Stimulated activated CD4-positive, alpha-beta T cell treated with anti-CD3 and anti-CD28 coated beads, Interleukin-12 subunit alpha, Interleukin-12 subunit beta, amount 100 ng/mL, for 24 hours (primary cell): ENCODE results near the gene ANK2.
"Not testable (repeated sequence)": the region's sequence is repeated elsewhere in the genome, so short reads cannot be mapped to it uniquely, and the experiment has no call there.

Experiments used
- DNase-seq, 2 experiments: peaks; one replicate each; pipeline ENCODE4 v3.0.0-alpha.2; 2020; ENCODE audit warnings: low read depth in 2 of 2

Gene ANK2

GRCh38 chr4:113051361-113051760 is 1.9 kb downstream of the ANK2 start:
- DNase-seq, result no peak

- DNase-seq, result no peak
Observed at GRCh38 chr4:113052379-113052951, 3.0 kb downstream of the ANK2 start.

GRCh38 chr4:113053883-113054282 is 4.4 kb downstream of the ANK2 start:
- DNase-seq, result no peak

- no peak for DNase-seq
Observed at GRCh38 chr4:113056318-113056717, 6.9 kb downstream of the ANK2 start.

GRCh38 chr4:113057891-113058290 is 8.4 kb downstream of the ANK2 start:
- no peak for DNase-seq

- DNase-seq, result no peak
Observed at GRCh38 chr4:113059449-113060182, 10.2 kb downstream of the ANK2 start.

- no peak for DNase-seq
Observed at GRCh38 chr4:113060853-113061252, 11.4 kb downstream of the ANK2 start.

- no peak for DNase-seq
Observed at GRCh38 chr4:113064244-113064643, 14.8 kb downstream of the ANK2 start.

- DNase-seq, result no peak
Observed at GRCh38 chr4:113065629-113066028, 16.2 kb downstream of the ANK2 start.

GRCh38 chr4:113068771-113069170 is 19.3 kb downstream of the ANK2 start:
- DNase-seq, result not testable (repeated sequence)

- DNase-seq, result no peak
Observed at GRCh38 chr4:113069212-113069892, 19.9 kb downstream of the ANK2 start.

- DNase-seq, result no peak
Observed at GRCh38 chr4:113070755-113071154, 21.3 kb downstream of the ANK2 start.

GRCh38 chr4:113071274-113071673 is 21.8 kb downstream of the ANK2 start:
- no peak for DNase-seq

GRCh38 chr4:113071805-113072204 is 22.4 kb downstream of the ANK2 start:
- no peak for DNase-seq

GRCh38 chr4:113073451-113074005 is 24.1 kb downstream of the ANK2 start:
- no peak for DNase-seq

GRCh38 chr4:113077575-113077974 is 28.1 kb downstream of the ANK2 start:
- no peak for DNase-seq

- DNase-seq, result no peak
Observed at GRCh38 chr4:113078066-113078465, 28.6 kb downstream of the ANK2 start.

- DNase-seq, result no peak
Observed at GRCh38 chr4:113080050-113080449, 30.6 kb downstream of the ANK2 start.

- no peak for DNase-seq
Observed at GRCh38 chr4:113080624-113081023, 31.2 kb downstream of the ANK2 start.

GRCh38 chr4:113083346-113083745 is 33.9 kb downstream of the ANK2 start:
- no peak for DNase-seq

GRCh38 chr4:113086172-113086695 is 36.8 kb downstream of the ANK2 start:
- no peak for DNase-seq

GRCh38 chr4:113088050-113088449 is 38.6 kb downstream of the ANK2 start:
- no peak for DNase-seq

GRCh38 chr4:113090954-113091353 is 41.5 kb downstream of the ANK2 start:
- DNase-seq, result no peak
